NCI-H1092 (cell line): ENCODE results near the gene EMP1.
"Not testable (repeated sequence)": the region's sequence is repeated elsewhere in the genome, so short reads cannot be mapped to it uniquely, and the experiment has no call there.

Experiments
- DNase-seq: peaks from one replicate; lab custom pipeline; 2025; lab: John Stamatoyannopoulos, UW

EMP1 gene

DNA sequence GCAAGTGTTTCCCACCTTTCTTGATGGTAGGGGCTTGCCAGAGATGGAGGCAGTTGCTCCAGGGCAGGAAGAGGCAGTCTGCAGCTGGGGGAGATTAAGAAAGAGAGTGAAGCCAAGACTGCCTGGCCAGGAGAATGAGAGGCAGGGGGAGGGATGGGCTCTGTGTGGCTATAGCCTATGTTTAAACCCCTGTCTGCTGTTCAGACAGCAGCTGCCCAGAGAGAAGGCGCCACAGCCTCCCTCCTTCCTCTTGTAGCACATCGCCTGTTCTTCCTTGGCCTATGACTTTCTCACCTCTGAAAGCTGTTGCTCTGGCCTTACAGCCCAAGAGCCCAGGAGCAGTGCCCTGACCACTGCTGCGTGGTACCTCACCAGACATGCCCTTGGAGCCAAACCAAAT is 61.7 kb downstream of the EMP1 start:
- DNase-seq = no peak

- no peak for DNase-seq
Measured at GRCh38 chr12:13258717-13259119, 62.2 kb downstream of the EMP1 start.

DNA sequence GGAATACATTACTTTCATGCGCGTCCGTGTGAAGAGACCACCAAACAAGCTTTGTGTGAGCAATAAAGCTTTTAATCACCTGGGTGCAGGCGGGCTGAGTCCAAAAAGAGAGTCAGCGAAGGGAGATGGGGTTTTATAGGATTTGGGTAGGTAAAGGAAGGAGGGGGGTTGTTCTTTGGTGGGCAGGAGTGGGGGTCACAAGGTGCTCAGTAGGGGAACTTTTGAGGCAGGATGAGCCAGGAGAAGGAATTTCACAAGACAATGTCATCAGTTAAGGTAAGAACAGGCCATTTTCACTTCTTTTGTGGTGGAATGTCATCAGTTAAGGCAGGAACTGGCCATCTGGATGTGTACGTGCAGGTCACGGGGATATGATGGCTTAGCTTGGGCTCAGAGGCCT is 63.1 kb downstream of the EMP1 start:
- not testable (repeated sequence) for DNase-seq

DNA sequence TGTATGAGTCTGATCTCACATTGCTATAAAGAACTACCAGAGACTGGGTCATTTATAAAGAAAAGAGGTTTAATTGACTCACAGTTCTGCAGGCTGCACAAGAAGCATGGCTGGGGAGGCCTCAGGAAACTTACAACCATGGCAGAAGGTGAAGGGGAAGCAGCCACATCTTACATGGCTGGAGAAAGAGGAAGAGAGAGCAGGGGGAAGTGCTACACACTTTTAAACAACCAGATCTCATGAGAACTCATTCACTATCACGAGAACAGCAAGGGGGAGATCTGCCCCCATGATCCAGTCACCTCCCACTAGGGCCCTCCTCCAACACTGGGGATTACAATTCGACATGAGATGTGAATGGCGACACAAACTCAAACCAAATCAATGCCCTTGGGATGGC is 71.3 kb downstream of the EMP1 start:
- not testable (repeated sequence) for DNase-seq

DNA sequence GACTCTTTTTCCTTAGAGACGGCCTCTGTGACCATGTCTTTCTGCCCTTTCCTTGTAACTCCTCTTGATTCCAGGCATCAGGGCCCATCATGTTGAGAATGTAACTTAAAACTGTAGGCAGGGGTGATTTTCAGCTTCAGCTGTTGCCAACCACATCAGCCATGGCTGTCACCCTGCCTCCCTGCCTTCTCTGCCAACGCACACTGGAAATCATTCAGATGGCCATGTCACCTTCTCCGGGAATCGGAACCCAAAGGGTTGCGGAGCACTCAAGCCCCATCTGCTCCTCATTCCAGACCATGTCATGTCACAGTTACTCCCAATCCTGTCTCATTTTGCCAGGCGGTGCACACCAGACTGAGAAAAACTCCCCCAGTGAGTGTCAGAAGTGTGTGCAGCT is 72.1 kb downstream of the EMP1 start:
- DNase-seq = no peak
